Measurements from ENCODE around the gene STK32A.

STK32A gene

GRCh38 chr5:147200004-147200403 lies 34.8 kb upstream of the STK32A start:
- no peak overlapping the region for H3K4me3 ChIP-seq (ENCODE audit: control insufficient read depth, low read depth, low read length)
- TF ChIP-seq CTCF (conservative IDR thresholded peaks at IDR 0.05; ENCODE audit: control insufficient read depth, insufficient read depth, low read depth, low read length): no peak
- DNase-seq (ENCODE audit: low read depth): no peak

GRCh38 chr5:147203213-147203612 lies 31.6 kb upstream of the STK32A start:
- no peak for DNase-seq (ENCODE audit: low read depth)
- H3K4me3 ChIP-seq (ENCODE audit: control insufficient read depth, low read depth, low read length): no peak overlapping the region
- TF ChIP-seq CTCF (conservative IDR thresholded peaks at IDR 0.05; ENCODE audit: control insufficient read depth, insufficient read depth, low read depth, low read length): no peak

GRCh38 chr5:147204576-147204975 lies 30.2 kb upstream of the STK32A start:
- TF ChIP-seq CTCF (conservative IDR thresholded peaks at IDR 0.05; ENCODE audit: control insufficient read depth, insufficient read depth, low read depth, low read length): no peak
- no peak for DNase-seq (ENCODE audit: low read depth)
- no peak overlapping the region for H3K4me3 ChIP-seq (ENCODE audit: control insufficient read depth, low read depth, low read length)

GRCh38 chr5:147208134-147208533 lies 26.7 kb upstream of the STK32A start:
- TF ChIP-seq CTCF (conservative IDR thresholded peaks at IDR 0.05; ENCODE audit: control insufficient read depth, insufficient read depth, low read depth, low read length): no peak

GRCh38 chr5:147216552-147217154 lies 18.2 kb upstream of the STK32A start:
- peak; percentile 2 for DNase-seq (ENCODE audit: low read depth)
- no peak overlapping the region for H3K4me3 ChIP-seq (ENCODE audit: control insufficient read depth, low read depth, low read length)
- no peak for TF ChIP-seq CTCF (conservative IDR thresholded peaks at IDR 0.05; ENCODE audit: control insufficient read depth, insufficient read depth, low read depth, low read length)

More at GRCh38 chr5:147208134-147208533, 26.7 kb upstream of the STK32A start:
- no peak overlapping the region for H3K4me3 ChIP-seq (ENCODE audit: control insufficient read depth, low read depth, low read length)
- peak; percentile 16 for DNase-seq (ENCODE audit: low read depth)

GRCh38 chr5:147223343-147223742 lies 11.5 kb upstream of the STK32A start:
- H3K4me3 ChIP-seq (ENCODE audit: control insufficient read depth, low read depth, low read length): no peak overlapping the region
- DNase-seq (ENCODE audit: low read depth): no peak
- no peak for TF ChIP-seq CTCF (conservative IDR thresholded peaks at IDR 0.05; ENCODE audit: control insufficient read depth, insufficient read depth, low read depth, low read length)
